ENCODE results near the gene OVCH1.

DNA sequence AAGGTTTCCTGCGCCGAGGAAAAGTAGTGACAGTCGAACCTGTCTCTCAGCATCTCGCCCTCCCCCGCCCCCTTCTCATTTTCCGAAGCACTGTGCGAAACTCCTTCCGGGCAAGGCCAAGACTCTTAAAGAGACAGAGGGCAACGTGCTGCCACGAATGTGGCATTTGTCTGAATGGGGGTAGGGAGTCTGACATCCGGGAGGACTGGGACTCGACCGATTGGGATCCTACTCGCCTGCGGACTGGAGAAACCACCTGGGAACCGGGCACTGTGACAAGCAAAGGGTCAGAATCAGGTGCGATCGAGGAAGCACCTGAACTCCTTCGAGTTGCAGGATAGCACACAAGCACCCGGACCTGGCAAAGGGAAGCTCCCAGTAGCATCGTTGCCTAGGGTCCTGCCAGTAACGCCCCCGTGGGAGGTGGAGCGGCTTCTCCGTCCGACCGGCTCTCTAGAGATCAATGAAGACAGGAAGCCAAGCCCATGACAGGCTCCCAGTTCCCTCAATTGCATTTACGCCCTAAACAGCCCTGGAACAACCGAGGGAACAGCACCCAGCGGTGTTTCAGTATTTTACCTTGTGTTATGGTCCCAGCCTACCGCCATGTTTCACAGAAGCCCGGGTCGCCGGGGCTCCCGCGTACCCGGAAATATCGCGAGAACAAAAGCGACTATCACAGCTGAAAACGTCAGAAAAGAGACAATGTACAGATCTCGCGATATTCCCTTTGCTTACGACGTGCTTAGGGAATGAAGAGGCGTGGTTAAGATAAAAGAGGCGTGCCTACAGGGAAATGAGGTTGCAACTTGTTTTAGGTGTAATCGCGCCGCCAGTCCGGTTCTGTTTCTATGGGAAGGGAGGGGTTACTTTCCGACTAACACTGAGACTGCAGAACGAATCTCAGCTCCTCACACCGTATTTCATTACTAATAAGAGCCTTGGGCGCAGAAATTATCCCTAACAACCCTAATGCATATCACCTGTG lies 116.7 kb downstream of the OVCH1 start, which contains the start of gene ERGIC2:
- TF ChIP-seq POLR2A (IDR thresholded peaks at IDR 0.05), result peak; percentile 65 to 84
- TF ChIP-seq, protein P1, sequence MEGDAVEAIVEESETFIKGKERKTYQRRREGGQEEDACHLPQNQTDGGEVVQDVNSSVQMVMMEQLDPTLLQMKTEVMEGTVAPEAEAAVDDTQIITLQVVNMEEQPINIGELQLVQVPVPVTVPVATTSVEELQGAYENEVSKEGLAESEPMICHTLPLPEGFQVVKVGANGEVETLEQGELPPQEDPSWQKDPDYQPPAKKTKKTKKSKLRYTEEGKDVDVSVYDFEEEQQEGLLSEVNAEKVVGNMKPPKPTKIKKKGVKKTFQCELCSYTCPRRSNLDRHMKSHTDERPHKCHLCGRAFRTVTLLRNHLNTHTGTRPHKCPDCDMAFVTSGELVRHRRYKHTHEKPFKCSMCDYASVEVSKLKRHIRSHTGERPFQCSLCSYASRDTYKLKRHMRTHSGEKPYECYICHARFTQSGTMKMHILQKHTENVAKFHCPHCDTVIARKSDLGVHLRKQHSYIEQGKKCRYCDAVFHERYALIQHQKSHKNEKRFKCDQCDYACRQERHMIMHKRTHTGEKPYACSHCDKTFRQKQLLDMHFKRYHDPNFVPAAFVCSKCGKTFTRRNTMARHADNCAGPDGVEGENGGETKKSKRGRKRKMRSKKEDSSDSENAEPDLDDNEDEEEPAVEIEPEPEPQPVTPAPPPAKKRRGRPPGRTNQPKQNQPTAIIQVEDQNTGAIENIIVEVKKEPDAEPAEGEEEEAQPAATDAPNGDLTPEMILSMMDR (IDR thresholded peaks at IDR 0.05), result peak in 2 of 4 experiments; percentile 7 to 19
